Esophagus muscularis mucosa (tissue), 4 donors: ENCODE results near the gene RXFP2. TPM values are rescaled to one million over a fixed set of nuclear protein-coding genes. Genes with fewer than 3 reads are reported as not detected.

Source experiments
- DNase-seq: peaks from one replicate; pipeline ENCODE4 v3.0.0-alpha.2; 2017; ENCODE audit errors: extremely low spot score
- H3K27ac ChIP-seq, 4 donors: fragments of 200-600 bp; sonication (generic); replicated peaks in 1 of 4; 1 replicate in 3 of 4; 2 replicates in 1 of 4; pipeline ENCODE4 v1.5.1; 2016 to 2019; ENCODE audit warnings: mild to moderate bottlenecking in 1 of 4
- H3K27me3 ChIP-seq, 4 donors: fragments of 200-600 bp; sonication (generic); one replicate each; pipeline versions ENCODE4 v1.5.1 to v1.6.0; 2016 to 2019
- H3K36me3 ChIP-seq, 4 donors: fragments of 200-600 bp; sonication (generic); one replicate each; pipeline ENCODE4 v1.5.1; 2016 to 2019
- H3K4me1 ChIP-seq, 4 donors: fragments of 200-600 bp; sonication (generic); one replicate each; pipeline ENCODE4 v1.5.1; 2016 to 2019
- H3K4me3 ChIP-seq, 4 donors: fragments of 200-600 bp; sonication (generic); 1 replicate in 2 of 4; 2 replicates in 2 of 4; pipeline ENCODE4 v1.5.1; 2016 to 2019; ENCODE audit warnings: mild to moderate bottlenecking in 4 of 4, moderate library complexity in 1 of 4
- H3K9me3 ChIP-seq, 4 donors: fragments of 200-600 bp; sonication (generic); 1 replicate in 3 of 4; 2 replicates in 1 of 4; pipeline ENCODE4 v1.5.1; 2016 to 2019
- CTCF ChIP-seq, 3 experiments: fragments of 200-600 bp in 2 of 3; fragments of 450-650 bp in 1 of 3; sonication (generic) in 2 of 3; IDR thresholded peaks; one replicate each; pipeline ENCODE4 v1.5.1; 2017 to 2019; ENCODE audit warnings: antibody characterized with exemption in 3 of 3, mild to moderate bottlenecking in 2 of 3, moderate library complexity in 1 of 3
- EP300 ChIP-seq: sonication (generic); formaldehyde crosslinking; IDR thresholded peaks from one replicate; pipeline ENCODE4 v1.6.1; 2017; ENCODE audit warnings: antibody characterized with exemption
- POLR2A ChIP-seq: fragments of 450-650 bp; IDR thresholded peaks from one replicate; pipeline ENCODE4 v1.6.1; 2017; ENCODE audit warnings: antibody characterized with exemption, moderate library complexity, mild to moderate bottlenecking, low read depth
- POLR2AphosphoS5 ChIP-seq, 2 donors: sonication (generic); formaldehyde crosslinking; IDR thresholded peaks; one replicate each; pipeline ENCODE4 v1.6.1; 2017; ENCODE audit warnings: antibody characterized with exemption in 2 of 2
- WGBS: methylation state at CpG from one replicate; pipeline ENCODE4 v1.1.5; 2018; 5-methylcytosine and 5-hydroxymethylcytosine counted together
- intact Hi-C: fragments of 100-400 bp; cut with DNase I; formaldehyde crosslinking; loops from one replicate; pipeline ENCODE4 v1.15.1; 2023
- total RNA-seq, 4 donors: library from RNA; depleted of rRNA; stranded (reverse); fragments of >200 nt; gene quantifications; one replicate each; pipeline versions ENCODE4 v1.1.0 to v1.2.1, GENCODE V29; 2016

RXFP2 gene
- total RNA-seq, 4 donors from 2014 or later, result 0.17 to 0.42 TPM; not detected in 2

GRCh38 chr13:31781064-31781463, 41.7 kb downstream of the RXFP2 start:
- Histone ChIP-seq H3K9me3 (no peaks in the 10 kb centered on the region), H3K27ac (no peak overlapping the region), H3K36me3 (no peaks in the 10 kb centered on the region), H3K27me3 (no peaks in the 10 kb centered on the region), H3K4me1 (no peaks in the 10 kb centered on the region), H3K4me3 (no peak overlapping the region)
- 60% methylated on average over 4 of the region's 4 CpGs for WGBS
- TF ChIP-seq POLR2A, result no peak
- TF ChIP-seq EP300, result no peak
- no peak for TF ChIP-seq CTCF (IDR thresholded peaks at IDR 0.05)
- no peak for TF ChIP-seq POLR2AphosphoS5 (IDR thresholded peaks at IDR 0.05)
- DNase-seq, result no peak
- intact Hi-C loops, result no loop called here

- no peak overlapping the region for H3K27ac ChIP-seq
- no peak overlapping the region for H3K4me3 ChIP-seq
- H3K9me3 ChIP-seq, result no peaks in the 10 kb centered on the region
- no peaks in the 10 kb centered on the region for H3K36me3 ChIP-seq
- TF ChIP-seq POLR2AphosphoS5 (IDR thresholded peaks at IDR 0.05) (no peak), CTCF (IDR thresholded peaks at IDR 0.05) (no peak), POLR2A (no peak), EP300 (no peak)
- DNase-seq, result no peak
- 77% methylated on average over 7 of the region's 7 CpGs for WGBS
- no peaks in the 10 kb centered on the region for H3K4me1 ChIP-seq
- intact Hi-C loops, result no loop called here
- H3K27me3 ChIP-seq, result no peaks in the 10 kb centered on the region
Observed at GRCh38 chr13:31786011-31786410, 46.7 kb downstream of the RXFP2 start.

GRCh38 chr13:31790992-31791391, 51.7 kb downstream of the RXFP2 start:
- TF ChIP-seq EP300 (no peak), CTCF (IDR thresholded peaks at IDR 0.05) (no peak), POLR2A (no peak), POLR2AphosphoS5 (IDR thresholded peaks at IDR 0.05) (no peak)
- Histone ChIP-seq H3K9me3 (no peaks in the 10 kb centered on the region), H3K36me3 (no peaks in the 10 kb centered on the region), H3K4me1 (no peaks in the 10 kb centered on the region), H3K27ac (no peak overlapping the region), H3K27me3 (no peaks in the 10 kb centered on the region), H3K4me3 (no peak overlapping the region)
- intact Hi-C loops, result no loop called here
- no peak for DNase-seq
- 42% methylated on average over 2 of the region's 2 CpGs for WGBS

GRCh38 chr13:31793246-31793645, 53.9 kb downstream of the RXFP2 start:
- no peak for DNase-seq
- H3K27ac ChIP-seq, result no peak overlapping the region
- intact Hi-C loops, result no loop called here
- H3K4me3 ChIP-seq, result no peak overlapping the region
- H3K27me3 ChIP-seq, result no peaks in the 10 kb centered on the region
- no peaks in the 10 kb centered on the region for H3K36me3 ChIP-seq
- no peaks in the 10 kb centered on the region for H3K9me3 ChIP-seq
- TF ChIP-seq EP300 (no peak), CTCF (IDR thresholded peaks at IDR 0.05) (no peak), POLR2AphosphoS5 (IDR thresholded peaks at IDR 0.05) (no peak), POLR2A (no peak)
- H3K4me1 ChIP-seq, result no peaks in the 10 kb centered on the region

GRCh38 chr13:31794452-31794851, 55.1 kb downstream of the RXFP2 start:
- H3K4me3 ChIP-seq, result no peak overlapping the region
- WGBS, result 88% methylated on average over 3 of the region's 3 CpGs
- TF ChIP-seq POLR2A (no peak), CTCF (IDR thresholded peaks at IDR 0.05) (no peak), POLR2AphosphoS5 (IDR thresholded peaks at IDR 0.05) (no peak), EP300 (no peak)
- intact Hi-C loops, result no loop called here
- DNase-seq, result no peak
- H3K36me3 ChIP-seq, result no peaks in the 10 kb centered on the region
- no peaks in the 10 kb centered on the region for H3K27me3 ChIP-seq
- no peak overlapping the region for H3K27ac ChIP-seq
- no peaks in the 10 kb centered on the region for H3K9me3 ChIP-seq
- no peaks in the 10 kb centered on the region for H3K4me1 ChIP-seq
